ENCODE results near the gene DUOXA2.

The DUOXA2 gene

GRCh38 chr15:45149060-45149459, 34.9 kb downstream of the DUOXA2 start:
- ChIA-PET CTCF (interaction anchor here (1.0 to 1.2 kb wide), 2 partner anchors 9 to 24 kb away, joined by 3 to 4 read pairs; no protein-coding TSS in a partner anchor), POLR2A (interaction anchor here (0.9 kb wide), 1 partner anchor 31 kb away, joined by 3 read pairs; no protein-coding TSS in a partner anchor)
- TF ChIP-seq ZNF660 (tag by site-specific recombination; IDR thresholded peaks at IDR 0.05) (no peak), ZSCAN23 (tag by site-specific recombination; IDR thresholded peaks at IDR 0.05) (no peak), ZNF600 (tag by site-specific recombination; IDR thresholded peaks at IDR 0.05) (no peak), ZIC2 (tag by site-specific recombination; IDR thresholded peaks at IDR 0.05) (peak; percentile 48; the same call in 1 of the 2 replicates)
- H3K36me3 ChIP-seq (ENCODE audit: control insufficient read depth in 2 of 2, insufficient read depth in 1 of 2, low read length in 2 of 2) = no peaks in the 10 kb centered on the region
- H3K27ac ChIP-seq (ENCODE audit: extremely low read depth, low read depth, low read length) = no peak overlapping the region
- no peaks in the 10 kb centered on the region for H3K9me3 ChIP-seq (ENCODE audit: control insufficient read depth, insufficient read depth, low read depth, low read length)
- no peaks in the 10 kb centered on the region for H3K4me1 ChIP-seq (ENCODE audit: control insufficient read depth, insufficient read depth, low read length)
- H3K4me3 ChIP-seq (ENCODE audit: low read depth, low read length) = no peak overlapping the region

GRCh38 chr15:45150481-45150880, 36.4 kb downstream of the DUOXA2 start:
- TF ChIP-seq ZNF426 (tag by site-specific recombination; IDR thresholded peaks at IDR 0.05) (no peak), ZNF157 (tag by site-specific recombination; IDR thresholded peaks at IDR 0.05) (no peak), ZNF658 (tag by site-specific recombination; IDR thresholded peaks at IDR 0.05) (no peak), ZNF404 (tag by site-specific recombination; IDR thresholded peaks at IDR 0.05) (no peak), ZSCAN23 (tag by site-specific recombination; IDR thresholded peaks at IDR 0.05) (no peak), ZNF202 (tag by site-specific recombination; IDR thresholded peaks at IDR 0.05; ENCODE audit: borderline replicate concordance) (no peak), SP7 (tag by site-specific recombination; IDR thresholded peaks at IDR 0.05) (no peak), ZNF692 (tag by site-specific recombination; IDR thresholded peaks at IDR 0.05) (no peak), ZNF140 (tag by site-specific recombination; IDR thresholded peaks at IDR 0.05) (no peak), ZSCAN5A (tag by site-specific recombination; IDR thresholded peaks at IDR 0.05) (no peak), KLF7 (tag by site-specific recombination; IDR thresholded peaks at IDR 0.05; ENCODE audit: borderline replicate concordance) (no peak), HOXC10 (CRISPR knock-in tag; IDR thresholded peaks at IDR 0.05) (no peak), ZNF624 (tag by site-specific recombination; IDR thresholded peaks at IDR 0.05) (no peak)
- CTCF ChIA-PET = interaction anchor here (0.6 to 1.2 kb wide), 3 partner anchors 10 to 403 kb away, joined by 3 to 4 read pairs (median 4); no protein-coding TSS in a partner anchor
- no peak overlapping the region for H3K27ac ChIP-seq (ENCODE audit: extremely low read depth, low read depth, low read length)
- POLR2A ChIA-PET = no interaction called here
- H3K4me3 ChIP-seq (ENCODE audit: low read depth, low read length) = no peak overlapping the region
- no peaks in the 10 kb centered on the region for H3K4me1 ChIP-seq (ENCODE audit: control insufficient read depth, insufficient read depth, low read length)
- no peaks in the 10 kb centered on the region for H3K9me3 ChIP-seq (ENCODE audit: control insufficient read depth, insufficient read depth, low read depth, low read length)
- H3K36me3 ChIP-seq (ENCODE audit: control insufficient read depth in 2 of 2, insufficient read depth in 1 of 2, low read length in 2 of 2) = no peaks in the 10 kb centered on the region

GRCh38 chr15:45150997-45151396, 36.9 kb downstream of the DUOXA2 start:
- Histone ChIP-seq H3K36me3 (ENCODE audit: control insufficient read depth in 2 of 2, insufficient read depth in 1 of 2, low read length in 2 of 2) (no peaks in the 10 kb centered on the region), H3K4me3 (ENCODE audit: low read depth, low read length) (no peak overlapping the region), H3K9me3 (ENCODE audit: control insufficient read depth, insufficient read depth, low read depth, low read length) (no peaks in the 10 kb centered on the region), H3K4me1 (ENCODE audit: control insufficient read depth, insufficient read depth, low read length) (no peaks in the 10 kb centered on the region), H3K27ac (ENCODE audit: extremely low read depth, low read depth, low read length) (no peak overlapping the region)
- POLR2A ChIA-PET = no interaction called here
- TF ChIP-seq ZNF707 (tag by site-specific recombination; IDR thresholded peaks at IDR 0.05) = no peak
- no peak for TF ChIP-seq ZNF768 (tag by site-specific recombination; IDR thresholded peaks at IDR 0.05)
- TF ChIP-seq HOXD13 (CRISPR knock-in tag; IDR thresholded peaks at IDR 0.05; ENCODE audit: borderline replicate concordance) = no peak
- no peak for TF ChIP-seq ZNF184 (tag by site-specific recombination; IDR thresholded peaks at IDR 0.05)
- CTCF ChIA-PET = interaction anchor here (0.6 to 1.1 kb wide), 2 partner anchors 10 to 404 kb away, joined by 3 to 4 read pairs; no protein-coding TSS in a partner anchor

Measured in HEK293 (cell line).